GM21515 (cell line): ENCODE measurements around the gene TXLNG.
A peak's percentile ranks its signal among the peaks of the same experiment; 100 is the strongest.

Experiments
- ATAC-seq: cut with Tn5 transposase; IDR thresholded peaks from one replicate; pipeline ENCODE4 v1.9.1; 2021; ENCODE audit not compliant: unreplicated experiment

The TXLNG gene

DNA sequence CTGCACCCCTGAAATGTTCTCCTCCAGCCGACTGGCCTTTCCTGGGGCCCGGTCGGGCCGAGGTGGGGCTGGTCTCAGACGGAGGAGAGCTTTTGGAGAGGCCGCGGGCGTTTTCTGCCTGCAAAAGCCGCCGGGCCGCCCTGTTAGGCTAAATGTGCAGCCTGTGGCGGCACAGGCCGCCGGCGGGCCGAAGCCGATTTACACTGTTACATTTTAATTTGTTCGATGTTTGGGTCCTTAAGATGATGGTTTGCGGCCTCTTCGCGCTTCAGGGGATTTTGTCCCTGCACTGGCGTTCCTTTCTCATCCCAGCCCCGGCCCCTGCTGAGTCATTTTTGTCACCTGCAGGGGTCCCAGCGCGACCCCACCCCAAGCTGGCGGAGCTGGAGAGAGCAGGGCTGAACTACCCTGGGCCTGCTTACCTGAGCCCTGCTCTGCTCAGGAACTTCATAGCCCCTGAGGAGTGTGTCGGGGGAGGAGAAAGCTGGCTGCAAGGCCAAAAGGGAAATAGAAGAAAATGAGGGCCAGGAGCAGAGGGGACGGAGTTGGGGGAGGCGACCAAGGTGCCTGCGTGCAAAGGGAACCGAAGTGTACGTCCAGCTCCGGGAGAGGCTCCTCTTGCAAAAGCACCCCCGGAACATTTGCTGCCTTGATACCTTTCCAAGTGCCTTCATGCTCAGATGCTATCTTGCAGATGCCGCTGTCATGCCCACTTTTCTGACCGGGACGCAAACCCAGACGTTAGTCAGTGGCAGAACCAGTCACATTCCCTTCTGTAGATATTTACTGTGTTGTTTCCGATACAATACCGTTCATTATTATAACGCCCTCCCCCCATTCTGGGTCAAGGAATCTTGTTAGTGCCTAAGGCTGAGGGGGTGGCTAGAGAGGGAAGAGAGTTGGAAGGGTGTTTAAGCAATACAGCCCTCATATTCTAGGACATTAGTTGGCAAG lies 84.9 kb downstream of the TXLNG start:
- no peak for ATAC-seq

DNA sequence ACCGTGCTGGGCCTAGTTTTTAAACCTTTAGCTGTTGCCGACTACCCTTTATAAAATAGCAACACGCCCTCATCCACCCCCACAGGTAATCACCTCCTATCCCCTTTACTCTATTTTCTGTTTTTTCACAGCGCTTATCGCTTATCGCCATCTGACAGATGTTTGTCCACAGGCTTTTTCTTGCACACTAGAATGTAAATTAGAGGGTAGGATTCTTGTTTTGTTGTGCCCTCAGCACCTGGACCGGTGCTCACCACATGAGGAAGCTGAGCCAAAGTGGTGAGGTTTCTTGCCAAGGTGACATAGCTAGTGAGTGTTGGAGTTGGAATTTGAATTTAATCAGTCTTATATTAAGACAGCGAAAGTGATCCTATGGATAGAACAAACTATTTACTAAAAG lies 86.8 kb downstream of the TXLNG start:
- no peak for ATAC-seq

DNA sequence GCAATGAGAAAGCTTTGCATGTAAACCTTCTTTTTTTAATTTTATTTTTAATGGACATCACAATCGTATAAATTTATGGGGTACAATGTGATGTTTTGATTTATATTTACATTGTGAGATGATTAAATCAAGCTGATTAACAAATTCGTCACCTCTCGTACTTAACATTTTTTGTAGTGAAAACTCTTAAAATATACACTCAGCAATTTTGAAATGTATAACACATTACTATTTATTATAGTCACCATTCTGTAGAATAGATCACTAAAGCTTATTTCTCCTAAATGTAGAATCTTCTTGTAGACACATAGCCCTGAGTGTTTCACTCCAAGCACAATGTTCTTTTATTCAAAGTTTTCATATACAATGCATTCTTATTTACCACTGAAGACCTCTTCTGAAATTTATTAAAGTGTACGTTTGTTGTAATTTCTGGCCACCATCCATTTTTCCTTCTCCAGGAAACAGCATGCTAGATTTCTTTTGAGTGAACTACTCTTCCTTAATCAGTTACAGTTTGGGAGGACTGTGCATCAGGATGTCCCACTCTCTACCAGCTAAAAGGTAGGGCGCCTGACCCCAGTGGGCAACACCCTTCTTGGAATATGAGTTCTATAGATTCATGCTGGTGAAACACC lies 88.3 kb downstream of the TXLNG start:
- ATAC-seq: no peak

DNA sequence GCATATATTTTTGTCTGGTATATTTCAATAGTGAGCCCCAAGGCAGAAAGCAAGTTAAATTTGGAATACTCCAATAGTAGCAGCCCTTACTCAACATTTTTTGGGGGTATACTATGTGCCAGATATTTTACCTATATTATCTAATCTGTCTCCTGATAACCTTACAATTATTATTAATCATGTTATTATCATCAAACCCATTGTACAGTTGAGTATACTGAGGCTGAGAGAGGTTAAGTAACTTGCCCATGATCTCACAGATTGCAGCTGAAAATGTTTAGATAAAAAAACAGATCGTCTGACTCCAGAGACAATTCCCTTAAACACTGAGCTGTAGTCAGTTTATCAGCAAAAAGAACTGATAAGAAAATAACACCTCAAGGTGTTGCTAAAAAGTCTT lies 90.4 kb downstream of the TXLNG start:
- ATAC-seq: no peak

DNA sequence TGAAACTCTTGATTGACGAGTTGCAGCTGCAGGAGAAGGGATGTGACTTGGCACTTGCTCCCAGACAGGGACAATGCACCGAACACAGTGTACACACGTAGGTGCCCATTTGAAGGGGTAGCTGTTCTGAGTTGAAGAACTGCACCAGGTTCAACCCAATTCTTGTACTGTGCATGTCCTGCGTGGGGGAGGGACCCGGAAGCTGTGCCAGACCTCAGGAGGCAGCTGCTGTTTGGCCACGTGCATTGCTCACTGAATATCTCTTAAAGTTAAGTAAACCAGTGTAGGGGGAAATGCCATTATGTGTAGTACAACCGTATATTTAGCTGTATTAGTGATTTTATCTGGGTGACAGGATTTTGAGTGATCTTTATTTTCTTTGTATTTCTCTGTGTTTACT lies 95.9 kb downstream of the TXLNG start:
- ATAC-seq: peak; percentile 60

DNA sequence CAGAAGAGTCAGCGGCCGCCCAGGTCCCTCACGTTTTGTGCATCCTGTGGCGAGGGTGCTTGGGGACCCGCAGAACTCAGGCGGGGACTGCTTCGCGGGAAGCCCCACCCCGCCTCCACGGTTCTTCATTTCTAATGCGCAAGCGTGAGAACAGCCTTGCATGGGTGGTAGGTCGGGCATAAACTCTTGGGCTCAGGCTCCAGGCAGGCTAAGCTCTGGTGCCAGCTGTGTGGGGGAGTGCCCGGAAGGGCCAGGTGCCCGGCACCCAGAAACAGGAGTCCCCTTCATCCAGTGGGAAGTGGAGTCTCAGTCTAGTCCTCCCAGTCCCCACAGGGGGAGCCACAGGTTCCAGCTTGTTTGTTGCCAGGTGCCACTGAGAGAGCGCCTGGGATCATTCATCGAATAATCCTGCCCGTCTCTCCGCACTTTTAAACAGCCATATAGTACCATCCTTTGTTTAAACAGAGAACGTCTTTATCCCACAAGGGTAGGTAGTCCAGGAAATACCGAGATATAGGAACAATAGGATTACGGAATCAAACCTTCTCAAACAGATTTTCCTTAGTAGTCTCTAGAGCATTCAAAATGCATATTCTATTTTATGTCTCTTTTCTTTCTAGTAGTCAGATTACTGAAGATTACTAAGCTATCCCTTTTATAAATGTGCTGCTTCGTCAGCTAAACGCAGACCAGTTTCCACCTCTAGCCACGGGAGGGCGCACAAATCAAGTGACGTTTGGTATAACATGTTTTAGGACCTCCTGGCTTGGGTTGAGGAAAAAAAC lies 96.6 kb downstream of the TXLNG start:
- peak; percentile 61 for ATAC-seq

DNA sequence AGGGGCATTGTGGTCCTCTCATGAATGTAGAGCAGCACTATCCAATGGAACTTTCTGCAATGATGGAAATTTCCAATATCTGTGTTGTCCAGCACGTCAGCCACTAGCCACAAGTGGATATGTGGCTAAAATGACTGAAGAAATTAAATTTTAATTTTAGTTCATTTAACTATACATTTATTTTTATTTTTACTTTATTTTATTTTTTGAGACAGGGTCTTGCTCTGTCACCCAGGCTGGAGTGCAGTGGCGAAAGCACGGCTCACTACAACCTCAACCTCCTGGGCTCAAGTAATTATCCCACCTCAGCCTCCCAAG lies 97.2 kb downstream of the TXLNG start:
- no peak for ATAC-seq

DNA sequence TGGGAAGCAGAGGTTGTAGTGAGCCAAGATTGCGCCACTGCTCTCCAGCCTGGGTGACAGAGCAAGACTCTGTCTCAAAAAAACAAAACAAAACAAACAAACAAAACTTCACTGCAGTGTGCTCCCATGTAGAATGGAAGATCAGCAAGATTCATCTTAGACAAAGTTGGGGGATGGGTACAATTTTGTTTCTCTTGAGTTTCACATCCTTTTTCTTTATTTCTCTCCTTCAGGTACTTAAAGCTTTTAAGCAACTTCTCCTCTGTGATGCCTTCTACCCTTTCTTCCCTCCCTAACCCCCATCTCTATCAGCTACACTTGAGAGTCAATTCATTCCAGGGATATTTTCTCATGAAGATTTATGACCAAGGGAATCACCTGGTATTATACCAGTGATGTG lies 99.4 kb downstream of the TXLNG start:
- ATAC-seq: no peak

DNA sequence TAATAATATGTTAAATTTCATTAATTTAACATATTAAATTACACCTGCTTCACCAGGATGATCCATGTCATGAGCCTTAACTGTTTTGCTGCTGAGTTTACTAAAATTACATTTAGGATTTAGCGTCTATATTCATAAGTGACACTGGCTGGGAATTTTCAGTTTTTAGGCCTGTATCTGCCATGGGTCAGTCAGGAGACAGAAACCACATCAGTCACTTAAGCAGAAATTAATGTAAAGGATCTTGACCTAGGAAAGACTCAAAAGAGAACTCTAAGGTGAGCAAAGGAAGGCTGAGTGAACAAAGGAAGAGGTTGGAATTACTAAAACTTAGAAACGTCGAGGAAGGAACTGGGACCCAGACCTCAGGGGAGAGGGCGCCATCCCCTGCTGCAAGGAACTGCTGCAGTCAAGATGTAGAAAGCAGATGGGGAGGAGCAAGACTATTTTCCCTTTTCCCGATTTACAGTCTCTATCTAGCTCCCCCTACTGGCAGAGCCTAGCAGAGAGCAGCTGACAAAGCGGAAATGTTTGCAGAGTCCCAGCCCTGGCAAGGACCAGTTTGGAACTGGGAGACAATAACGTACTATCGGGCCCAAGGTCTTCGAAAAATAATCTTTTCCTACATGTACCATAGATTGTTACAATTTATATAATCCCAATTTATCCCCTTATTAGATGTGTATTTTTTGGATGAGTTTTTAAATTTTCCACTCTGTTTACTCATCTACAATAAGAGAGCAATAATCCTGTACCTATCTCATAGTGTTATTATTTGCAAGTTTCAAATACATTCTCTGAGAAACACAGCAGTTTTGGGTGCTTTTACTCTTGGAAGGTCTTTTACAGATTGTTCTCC lies 106.5 kb downstream of the TXLNG start:
- ATAC-seq: peak; percentile 82
